CD4-positive, alpha-beta T cell treated with Interleukin-12 subunit alpha and Interleukin-12 subunit beta, for 1 hour (primary cell): ENCODE data around the gene NRXN3.

Experiments
- DNase-seq: peaks from one replicate; pipeline ENCODE4 v3.0.0-alpha.2; 2020

NRXN3 gene

GRCh38 chr14:79614448-79614847 is 1444.3 kb downstream of the NRXN3 start:
- no peak for DNase-seq

DNA sequence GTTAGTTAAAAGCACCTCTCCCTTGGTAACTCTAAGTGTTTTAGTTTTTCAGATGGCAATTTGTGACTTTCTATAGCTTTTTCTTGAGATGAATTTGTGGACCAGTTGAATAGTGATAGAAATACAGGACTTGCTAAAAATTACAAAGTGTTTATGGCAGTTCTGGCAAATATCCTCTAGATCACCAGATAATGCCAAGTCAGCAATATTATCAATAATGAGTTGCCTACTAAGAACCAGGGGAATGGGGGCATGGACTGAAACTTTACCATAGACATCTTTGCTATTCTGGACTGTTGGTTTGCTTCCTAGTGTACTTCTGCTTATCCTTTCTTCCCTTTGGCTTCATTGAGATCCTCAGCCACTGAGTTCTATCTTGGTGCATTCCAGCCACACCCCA is 1456.9 kb downstream of the NRXN3 start:
- DNase-seq, result no peak

DNA sequence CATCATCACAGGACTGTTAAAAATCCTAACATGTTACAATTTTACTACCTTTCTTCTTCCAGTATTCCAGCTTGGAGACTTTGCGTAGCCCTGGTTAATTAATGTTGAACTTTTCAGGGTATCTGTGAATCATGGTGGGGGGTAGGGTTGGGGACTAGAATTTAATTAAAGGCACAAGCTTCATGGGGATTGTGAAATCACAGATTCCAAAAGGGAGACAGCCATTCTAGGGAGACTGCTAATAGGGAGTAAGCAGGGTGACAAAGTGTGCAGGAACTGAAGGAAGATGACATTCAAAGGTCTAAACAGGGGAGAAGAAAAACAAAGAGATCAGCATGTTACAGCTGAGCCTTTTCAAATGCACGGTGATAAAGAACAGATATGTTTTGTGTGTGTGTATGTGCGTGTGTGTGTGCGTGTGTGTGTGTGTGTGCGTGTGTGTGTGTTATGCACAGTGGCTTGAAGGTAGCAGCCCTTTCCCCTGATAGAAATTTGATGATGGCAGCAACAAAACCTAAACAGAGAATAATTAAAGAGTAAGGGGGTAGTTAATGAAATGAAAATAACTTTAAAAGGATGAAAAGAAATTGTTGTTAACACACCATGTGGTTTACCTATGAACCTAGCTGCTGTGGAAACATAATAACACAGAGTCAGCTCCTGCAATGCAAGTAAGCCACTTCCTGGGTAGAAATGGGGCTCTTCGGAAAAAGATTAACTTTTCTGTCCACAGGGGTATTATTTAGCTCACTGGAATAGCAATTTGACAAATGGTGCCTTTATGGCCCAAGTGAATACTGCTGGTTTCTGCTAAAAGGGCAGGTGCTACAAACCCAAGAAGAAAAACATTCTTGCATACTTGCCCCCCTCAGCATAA is 1459.5 kb downstream of the NRXN3 start:
- no peak for DNase-seq

GRCh38 chr14:79630288-79630960 is 1460.3 kb downstream of the NRXN3 start:
- DNase-seq, result no peak

- DNase-seq, result no peak
Measured at GRCh38 chr14:79631276-79631675, 1461.1 kb downstream of the NRXN3 start.

GRCh38 chr14:79638672-79639266 is 1468.6 kb downstream of the NRXN3 start:
- no peak for DNase-seq

DNA sequence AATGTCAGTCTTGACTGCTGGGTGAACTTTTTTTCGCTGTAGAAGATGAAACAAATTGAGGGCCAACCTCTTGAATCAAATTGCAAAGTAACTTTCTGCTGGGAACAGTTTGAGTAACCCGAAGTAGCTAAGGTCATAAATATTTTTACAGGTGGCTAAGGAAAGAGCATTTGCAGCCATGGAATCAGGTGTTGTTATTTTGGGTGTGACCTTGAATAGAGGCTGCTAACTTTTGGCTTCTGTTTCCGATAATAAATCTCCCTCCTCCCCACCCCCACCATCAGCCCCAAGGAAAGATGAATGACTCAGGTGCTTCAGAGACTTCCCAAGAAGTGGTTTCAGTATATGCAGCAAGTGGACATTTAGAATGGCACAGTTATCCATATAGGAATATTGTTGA is 1469.4 kb downstream of the NRXN3 start:
- DNase-seq, result no peak

GRCh38 chr14:79641371-79641770 is 1471.2 kb downstream of the NRXN3 start:
- no peak for DNase-seq

DNA sequence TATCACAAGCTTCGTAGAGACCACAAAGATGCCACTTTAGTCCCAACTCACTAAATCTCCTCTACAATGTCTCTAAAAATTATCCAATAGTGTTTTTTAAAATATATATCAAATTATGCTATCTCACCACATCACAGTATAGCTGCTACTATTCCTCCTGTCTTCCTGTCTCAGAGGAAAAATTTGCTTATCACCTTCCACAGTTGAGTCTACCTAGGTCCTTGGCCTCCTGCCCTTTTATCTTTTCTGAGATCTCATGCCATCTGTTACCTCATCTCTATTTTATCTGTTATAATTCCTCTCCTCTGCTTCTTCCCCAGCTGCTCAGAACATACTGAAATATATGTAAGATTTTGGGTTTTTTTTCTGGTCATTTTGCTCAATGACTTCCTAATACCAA is 1473.0 kb downstream of the NRXN3 start:
- DNase-seq, result no peak

GRCh38 chr14:79645753-79646362 is 1475.7 kb downstream of the NRXN3 start:
- no peak for DNase-seq

DNA sequence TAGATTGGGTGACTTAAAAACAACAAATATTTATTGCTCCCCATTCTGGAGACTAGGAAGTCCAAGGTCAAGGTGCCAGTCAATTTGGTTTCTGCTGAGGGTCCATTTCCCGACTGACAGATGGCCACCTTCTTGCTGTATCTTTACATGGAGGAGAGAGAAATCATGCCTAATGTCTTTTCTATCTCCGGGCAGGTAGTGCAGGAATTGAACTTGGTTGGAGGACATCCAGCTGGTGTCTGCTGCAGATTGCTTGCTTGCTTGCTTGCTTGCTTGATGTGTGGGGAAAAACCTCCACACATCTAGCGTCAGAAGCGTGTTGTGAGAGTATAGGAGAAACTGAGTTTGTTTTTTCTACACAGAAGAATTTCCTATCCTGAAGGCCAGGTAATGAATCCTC is 1479.7 kb downstream of the NRXN3 start:
- DNase-seq, result no peak

- no peak for DNase-seq
Measured at GRCh38 chr14:79652513-79653307, 1482.5 kb downstream of the NRXN3 start.

GRCh38 chr14:79656056-79656455 is 1485.9 kb downstream of the NRXN3 start:
- DNase-seq, result no peak

DNA sequence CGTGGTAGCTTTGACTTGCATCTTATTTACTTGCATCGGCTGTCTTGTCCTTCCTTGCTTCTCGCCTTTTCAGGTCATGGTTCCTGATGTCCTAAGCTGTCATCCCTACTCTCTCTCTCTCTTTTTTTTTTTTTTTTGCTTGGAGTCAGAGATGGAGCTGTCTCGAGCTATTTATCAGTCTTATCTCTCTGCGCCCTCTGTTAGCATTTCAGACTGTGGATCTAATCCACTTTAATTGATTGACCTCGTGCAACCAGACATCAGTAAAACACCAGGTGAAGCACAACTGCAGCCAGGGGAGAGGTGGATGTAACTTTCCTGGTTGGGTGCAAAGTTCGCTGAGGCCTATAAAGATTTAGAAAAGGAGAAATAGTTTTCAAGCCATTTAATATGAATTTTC is 1486.3 kb downstream of the NRXN3 start:
- DNase-seq, result no peak

- DNase-seq, result no peak
Measured at GRCh38 chr14:79658221-79658620, 1488.0 kb downstream of the NRXN3 start.

GRCh38 chr14:79658769-79659168 is 1488.6 kb downstream of the NRXN3 start:
- no peak for DNase-seq

- no peak for DNase-seq
Measured at GRCh38 chr14:79660053-79660939, 1490.1 kb downstream of the NRXN3 start.

GRCh38 chr14:79661752-79662151 is 1491.6 kb downstream of the NRXN3 start:
- no peak for DNase-seq

- no peak for DNase-seq
Measured at GRCh38 chr14:79663453-79663852, 1493.3 kb downstream of the NRXN3 start.

DNA sequence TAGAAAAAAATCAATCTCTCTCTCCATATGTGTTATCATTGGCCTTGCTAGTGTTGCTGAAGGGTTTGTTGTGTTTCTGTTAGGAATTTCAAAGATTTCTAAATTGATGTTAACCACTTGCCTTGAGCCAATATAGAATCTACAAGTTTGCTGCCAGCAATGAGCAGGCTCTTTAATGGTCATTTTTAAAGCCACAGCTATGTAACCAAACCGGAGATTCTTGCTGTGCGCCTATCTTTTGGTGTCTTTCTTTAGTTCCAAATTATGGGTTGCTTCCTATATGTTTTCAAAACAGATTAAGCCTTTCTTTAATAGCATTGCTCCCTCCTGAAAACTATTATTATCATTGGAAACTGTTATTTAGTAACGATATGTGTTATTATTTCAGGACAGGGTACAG is 1495.4 kb downstream of the NRXN3 start:
- no peak for DNase-seq

- DNase-seq, result no peak
Measured at GRCh38 chr14:79668951-79669350, 1498.8 kb downstream of the NRXN3 start.

DNA sequence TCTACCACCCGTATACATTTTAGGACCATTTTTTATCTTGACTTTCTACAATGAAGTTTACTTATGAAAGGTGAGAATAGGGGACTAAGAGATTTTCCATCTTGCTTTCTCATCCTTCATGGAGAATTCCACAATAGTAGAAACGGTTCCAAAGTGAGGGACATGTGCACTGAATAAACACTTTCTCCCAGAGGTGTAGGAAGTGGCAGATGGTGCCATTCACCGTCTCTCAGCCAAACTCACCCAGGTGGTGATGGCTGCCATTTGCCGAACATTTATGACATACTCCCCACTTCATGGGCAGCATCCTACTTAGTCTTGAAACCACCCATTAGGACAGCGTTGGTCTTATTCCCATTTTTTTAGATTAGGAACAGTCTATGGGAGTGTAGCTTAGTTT is 1500.6 kb downstream of the NRXN3 start:
- DNase-seq, result no peak
